ENCODE measurements around the gene ATP2B2.

ATP2B2 gene

DNA sequence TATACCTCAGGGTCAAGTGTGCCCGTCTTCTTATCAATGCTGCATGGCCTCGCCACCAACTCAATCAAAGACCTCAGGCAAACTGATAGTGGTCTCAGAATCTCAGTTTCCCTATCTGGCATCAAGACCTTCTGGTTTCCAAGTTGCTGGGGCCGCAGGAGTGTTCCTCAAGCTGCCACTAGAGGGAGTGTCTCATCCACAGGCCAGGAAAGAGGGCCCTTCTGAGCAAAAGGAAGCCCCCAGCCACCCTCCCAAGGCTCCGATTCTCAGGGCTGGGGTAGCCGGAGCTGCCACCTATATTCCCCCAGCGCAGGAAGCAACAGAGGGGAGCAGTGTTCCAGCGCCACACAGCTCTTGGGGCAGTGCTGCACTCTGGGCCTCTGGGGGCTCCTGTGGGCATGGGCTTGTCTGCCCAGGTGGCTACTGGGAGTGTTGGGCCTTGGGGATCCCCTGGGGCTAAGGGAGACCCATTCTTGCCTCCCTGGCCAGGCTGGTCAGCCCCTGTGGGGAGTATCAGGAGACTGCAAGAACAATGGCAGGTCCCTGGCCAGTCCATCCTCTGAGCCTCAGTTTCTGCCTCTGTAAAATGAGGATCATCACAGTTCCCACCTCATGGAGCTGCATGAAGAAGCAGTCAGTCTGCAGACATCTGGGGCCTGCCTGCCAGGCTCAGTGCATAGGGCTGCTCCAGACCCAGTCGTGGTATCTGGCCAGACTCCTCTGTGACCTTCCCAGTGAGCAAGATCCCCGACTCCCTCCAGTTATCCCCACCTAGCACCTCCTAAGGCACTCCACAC is 161.0 kb downstream of the ATP2B2 start:
- DNase-seq (ENCODE audit: low spot score in 2 of 2): peak; percentile 59 to 69
- ATAC-seq (ENCODE audit: low read depth): peak; percentile 67
- H3K36me3 Mint-ChIP-seq: no peaks in the 10 kb centered on the region
- peaks cover 7% of the 10 kb centered on the region for H3K27me3 Mint-ChIP-seq
- H3K4me3 Mint-ChIP-seq: no peak overlapping the region
- H3K9me3 Mint-ChIP-seq: no peaks in the 10 kb centered on the region
- no peak overlapping the region for H3K27ac Mint-ChIP-seq
- peaks cover 16% of the 10 kb centered on the region for H3K4me1 Mint-ChIP-seq

DNA sequence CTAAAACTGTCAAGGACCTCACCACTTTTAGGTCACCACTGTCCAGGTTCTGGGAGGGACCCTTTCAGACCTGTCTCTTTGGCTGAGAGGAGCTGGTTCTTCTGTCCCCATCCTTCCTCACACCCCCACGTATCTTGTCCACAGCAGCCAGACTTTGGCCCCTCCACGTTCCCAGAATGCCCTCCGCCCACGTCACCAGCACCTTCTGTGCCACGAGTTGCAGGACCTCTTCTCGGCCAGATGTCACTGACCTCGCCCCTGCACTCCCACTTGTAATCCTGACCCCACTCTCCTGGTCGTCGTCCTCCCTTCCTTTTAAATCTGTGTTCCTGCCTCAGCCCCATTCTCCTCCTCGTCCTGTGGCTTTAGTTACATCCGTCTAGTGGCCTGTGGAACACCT is 161.9 kb downstream of the ATP2B2 start:
- no peak overlapping the region for H3K27ac Mint-ChIP-seq
- H3K9me3 Mint-ChIP-seq: no peaks in the 10 kb centered on the region
- peaks cover 7% of the 10 kb centered on the region for H3K27me3 Mint-ChIP-seq
- DNase-seq (ENCODE audit: low spot score in 2 of 2) (no peak), ATAC-seq (ENCODE audit: low read depth) (no peak)
- no peak overlapping the region for H3K4me3 Mint-ChIP-seq
- H3K4me1 Mint-ChIP-seq: peaks cover 16% of the 10 kb centered on the region
- no peaks in the 10 kb centered on the region for H3K36me3 Mint-ChIP-seq

DNA sequence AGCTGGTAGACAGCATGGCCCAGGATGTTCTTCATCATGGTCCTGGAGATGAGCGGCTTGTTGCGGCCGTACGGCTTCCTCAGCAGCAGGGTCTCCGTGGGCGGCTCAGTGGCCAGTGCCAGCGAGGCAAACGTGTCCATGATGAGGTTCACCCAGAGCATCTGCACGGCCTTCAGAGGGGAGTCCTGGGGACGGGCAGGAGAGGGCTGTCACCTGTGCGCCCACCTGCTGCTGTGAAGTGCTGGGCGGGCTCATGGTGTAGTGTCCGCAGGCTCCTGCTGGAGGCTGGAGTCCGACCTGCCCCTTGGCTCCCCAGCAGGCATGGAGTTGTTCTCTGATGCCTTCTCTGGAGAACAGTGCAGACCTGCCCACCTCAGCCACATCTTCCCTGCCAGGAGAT is 162.6 kb downstream of the ATP2B2 start:
- no peaks in the 10 kb centered on the region for H3K9me3 Mint-ChIP-seq
- no peaks in the 10 kb centered on the region for H3K36me3 Mint-ChIP-seq
- no peak for ATAC-seq (ENCODE audit: low read depth)
- DNase-seq (ENCODE audit: low spot score in 2 of 2): no peak
- peaks cover 7% of the 10 kb centered on the region for H3K27me3 Mint-ChIP-seq
- H3K4me3 Mint-ChIP-seq: no peak overlapping the region
- no peak overlapping the region for H3K27ac Mint-ChIP-seq
- peaks cover 19% of the 10 kb centered on the region for H3K4me1 Mint-ChIP-seq

DNA sequence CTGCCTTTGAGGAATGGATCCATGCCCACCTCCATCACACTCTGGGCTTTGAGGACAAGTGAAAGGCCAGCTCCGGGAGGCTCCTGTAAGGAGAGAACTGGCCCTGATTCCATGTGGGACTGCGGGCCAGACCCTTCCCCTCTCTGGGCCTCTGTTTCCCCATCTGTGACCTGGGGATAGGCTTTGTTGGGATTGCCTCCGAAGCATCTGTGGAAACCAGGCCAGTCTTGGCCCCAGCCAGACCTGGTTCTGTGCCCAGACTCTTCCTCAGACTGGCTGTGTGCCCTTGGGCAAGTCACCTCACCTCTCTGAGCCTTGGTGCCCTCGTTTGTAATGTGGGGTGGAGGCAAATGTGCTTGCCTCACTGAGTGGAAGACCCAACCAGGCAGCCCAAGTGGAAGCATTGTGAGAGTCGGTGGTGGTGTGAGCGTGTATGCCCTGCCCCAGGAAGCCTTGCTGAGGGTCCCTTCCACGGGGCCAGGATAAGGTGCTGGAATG is 163.4 kb downstream of the ATP2B2 start:
- Mint-ChIP-seq H3K4me1 (peaks cover 23% of the 10 kb centered on the region), H3K9me3 (no peaks in the 10 kb centered on the region), H3K27me3 (peaks cover 7% of the 10 kb centered on the region), H3K36me3 (no peaks in the 10 kb centered on the region), H3K27ac (no peak overlapping the region), H3K4me3 (no peak overlapping the region)
- DNase-seq (ENCODE audit: low spot score in 2 of 2) (no peak), ATAC-seq (ENCODE audit: low read depth) (no peak)

DNA sequence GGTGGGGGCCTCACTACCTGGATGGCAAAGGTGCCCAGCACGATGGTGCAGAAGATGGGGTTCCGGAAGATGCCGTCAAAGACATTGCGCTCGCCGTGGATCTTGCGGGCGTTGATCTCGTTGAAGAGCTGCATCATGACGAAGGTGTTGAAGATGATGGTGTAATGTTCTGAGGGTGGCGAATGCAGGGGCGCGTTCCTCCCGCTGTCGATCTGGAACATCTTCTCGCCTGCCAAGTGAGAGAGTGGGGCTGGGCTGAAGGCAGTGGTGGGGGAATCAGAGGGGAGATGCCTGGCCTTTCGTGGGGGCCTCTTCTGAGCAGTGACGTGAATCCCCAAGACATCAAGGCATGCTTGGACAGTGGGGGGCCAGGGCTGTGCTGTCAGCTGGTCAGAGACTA is 164.9 kb downstream of the ATP2B2 start:
- peaks cover 18% of the 10 kb centered on the region for H3K4me1 Mint-ChIP-seq
- H3K9me3 Mint-ChIP-seq: no peaks in the 10 kb centered on the region
- no peak for ATAC-seq (ENCODE audit: low read depth)
- peaks cover 7% of the 10 kb centered on the region for H3K27me3 Mint-ChIP-seq
- no peak for DNase-seq (ENCODE audit: low spot score in 2 of 2)
- H3K36me3 Mint-ChIP-seq: no peaks in the 10 kb centered on the region
- H3K27ac Mint-ChIP-seq: no peak overlapping the region
- no peak overlapping the region for H3K4me3 Mint-ChIP-seq

DNA sequence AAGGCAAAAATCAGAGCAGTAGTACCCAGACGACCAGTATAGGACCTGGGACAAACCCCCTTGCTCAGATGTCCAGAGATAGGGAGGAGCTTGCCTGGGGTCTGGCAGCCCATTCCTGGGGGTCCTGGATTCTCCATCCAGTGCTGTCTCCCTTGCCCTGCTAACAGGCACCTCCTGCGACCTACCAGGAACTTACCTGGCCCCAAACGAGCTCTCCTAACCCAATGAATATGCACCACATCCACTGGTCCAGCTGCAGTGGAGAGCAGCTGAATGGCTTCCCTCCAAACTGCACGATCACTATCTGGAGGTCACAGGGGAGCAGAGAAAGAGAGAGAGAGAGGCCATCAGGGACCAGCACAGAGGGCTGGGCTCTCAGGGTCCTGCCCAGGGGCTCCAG is 165.3 kb downstream of the ATP2B2 start:
- no peaks in the 10 kb centered on the region for H3K9me3 Mint-ChIP-seq
- H3K36me3 Mint-ChIP-seq: no peaks in the 10 kb centered on the region
- H3K27me3 Mint-ChIP-seq: peaks cover 7% of the 10 kb centered on the region
- H3K27ac Mint-ChIP-seq: no peak overlapping the region
- no peak overlapping the region for H3K4me3 Mint-ChIP-seq
- DNase-seq (ENCODE audit: low spot score in 2 of 2) (no peak), ATAC-seq (ENCODE audit: low read depth) (no peak)
- peaks cover 20% of the 10 kb centered on the region for H3K4me1 Mint-ChIP-seq

DNA sequence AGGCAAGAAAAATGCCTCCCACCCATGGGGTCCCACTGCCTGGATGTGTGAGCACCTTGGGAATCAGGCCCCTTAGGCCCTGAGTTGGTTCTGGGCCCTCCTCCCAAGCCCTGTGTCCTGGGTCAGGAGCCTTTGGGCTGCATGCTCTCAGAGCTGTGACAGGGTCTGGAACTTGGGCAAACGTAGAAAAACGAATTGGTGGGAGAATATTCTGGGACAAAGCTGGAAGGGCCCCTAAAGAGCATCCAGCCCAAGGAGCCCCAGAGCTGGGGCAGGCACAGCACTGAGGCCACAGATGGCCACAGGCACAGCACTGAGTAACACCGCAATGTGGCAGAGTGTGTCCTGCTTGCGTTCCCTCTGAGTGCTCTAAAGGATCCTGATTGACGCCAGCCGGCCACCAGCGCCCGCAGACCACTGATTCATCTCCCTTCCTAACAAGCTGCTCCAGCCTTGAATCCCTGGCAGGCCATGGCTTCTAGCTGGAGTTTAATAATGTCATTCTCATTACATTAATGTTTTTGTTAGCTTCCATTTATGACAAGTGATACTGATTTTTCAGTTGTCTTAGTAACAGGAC is 165.9 kb downstream of the ATP2B2 start:
- Mint-ChIP-seq H3K27me3 (peaks cover 7% of the 10 kb centered on the region), H3K27ac (no peak overlapping the region), H3K9me3 (no peaks in the 10 kb centered on the region), H3K4me3 (no peak overlapping the region), H3K4me1 (peaks cover 19% of the 10 kb centered on the region), H3K36me3 (no peaks in the 10 kb centered on the region)
- DNase-seq (ENCODE audit: low spot score in 2 of 2) (no peak), ATAC-seq (ENCODE audit: low read depth) (no peak)

DNA sequence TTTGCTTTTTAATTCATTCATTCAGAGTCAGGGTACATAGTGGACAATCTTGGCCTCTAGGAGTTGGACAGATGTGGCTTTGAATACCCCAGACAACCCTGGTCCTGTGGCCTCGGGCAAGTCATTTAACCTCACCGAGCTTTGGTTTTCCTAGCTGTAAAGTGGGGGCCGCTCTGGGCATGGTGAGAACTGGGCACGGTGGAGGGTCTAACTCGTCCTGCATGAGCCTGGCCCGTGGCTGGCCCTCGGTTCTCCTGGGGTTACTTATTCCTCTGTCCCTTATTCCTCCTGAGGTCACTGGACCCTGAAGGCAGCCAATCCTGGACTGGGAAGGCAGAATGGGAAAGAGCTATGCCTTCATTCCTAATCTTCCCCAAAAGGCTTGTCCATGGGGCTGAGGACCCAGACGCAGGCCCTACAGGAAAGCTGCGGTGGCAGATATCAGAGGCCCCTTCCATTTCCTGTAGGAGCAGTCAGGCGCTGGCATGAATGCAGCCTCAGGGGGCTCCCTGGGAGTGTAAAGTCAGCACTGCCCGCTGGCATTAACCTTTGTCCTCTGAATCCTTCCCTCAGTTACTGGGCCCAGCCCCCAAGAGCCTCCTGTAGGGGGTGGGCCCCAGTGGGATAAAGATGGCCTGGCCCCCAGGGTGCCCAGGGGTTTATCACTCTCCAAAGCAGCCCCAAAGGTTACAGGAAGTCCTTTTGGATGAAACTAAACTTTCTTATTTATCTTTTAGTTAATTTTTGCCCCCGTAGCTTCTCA is 166.6 kb downstream of the ATP2B2 start:
- DNase-seq (ENCODE audit: low spot score in 2 of 2) (no peak), ATAC-seq (ENCODE audit: low read depth) (no peak)
- H3K4me1 Mint-ChIP-seq: peaks cover 14% of the 10 kb centered on the region
- peaks cover 3% of the 10 kb centered on the region for H3K27me3 Mint-ChIP-seq
- no peaks in the 10 kb centered on the region for H3K9me3 Mint-ChIP-seq
- no peaks in the 10 kb centered on the region for H3K36me3 Mint-ChIP-seq
- H3K4me3 Mint-ChIP-seq: no peak overlapping the region
- H3K27ac Mint-ChIP-seq: peak overlapping the region; percentile 16

DNA sequence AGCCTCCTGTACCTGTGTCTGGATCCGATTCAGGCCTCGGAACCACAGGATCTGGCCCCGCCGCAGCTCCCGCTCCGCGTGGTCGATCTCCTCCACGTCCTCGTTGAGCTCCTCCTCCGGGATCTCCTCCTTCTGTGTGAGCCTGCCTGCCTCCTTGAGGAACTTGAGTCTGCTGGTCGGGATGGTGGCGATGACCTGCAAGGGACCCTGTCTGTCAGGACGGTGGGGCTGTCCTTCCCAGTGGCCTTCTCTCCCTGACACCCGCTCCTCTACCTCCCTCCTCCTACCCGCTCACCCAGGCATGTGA is 167.3 kb downstream of the ATP2B2 start:
- Mint-ChIP-seq H3K4me3 (no peak overlapping the region), H3K27me3 (no peaks in the 10 kb centered on the region), H3K27ac (peak overlapping the region; percentile 16), H3K9me3 (no peaks in the 10 kb centered on the region), H3K36me3 (no peaks in the 10 kb centered on the region), H3K4me1 (peaks cover 18% of the 10 kb centered on the region)
- ATAC-seq (ENCODE audit: low read depth) (no peak), DNase-seq (ENCODE audit: low spot score in 2 of 2) (no peak)

DNA sequence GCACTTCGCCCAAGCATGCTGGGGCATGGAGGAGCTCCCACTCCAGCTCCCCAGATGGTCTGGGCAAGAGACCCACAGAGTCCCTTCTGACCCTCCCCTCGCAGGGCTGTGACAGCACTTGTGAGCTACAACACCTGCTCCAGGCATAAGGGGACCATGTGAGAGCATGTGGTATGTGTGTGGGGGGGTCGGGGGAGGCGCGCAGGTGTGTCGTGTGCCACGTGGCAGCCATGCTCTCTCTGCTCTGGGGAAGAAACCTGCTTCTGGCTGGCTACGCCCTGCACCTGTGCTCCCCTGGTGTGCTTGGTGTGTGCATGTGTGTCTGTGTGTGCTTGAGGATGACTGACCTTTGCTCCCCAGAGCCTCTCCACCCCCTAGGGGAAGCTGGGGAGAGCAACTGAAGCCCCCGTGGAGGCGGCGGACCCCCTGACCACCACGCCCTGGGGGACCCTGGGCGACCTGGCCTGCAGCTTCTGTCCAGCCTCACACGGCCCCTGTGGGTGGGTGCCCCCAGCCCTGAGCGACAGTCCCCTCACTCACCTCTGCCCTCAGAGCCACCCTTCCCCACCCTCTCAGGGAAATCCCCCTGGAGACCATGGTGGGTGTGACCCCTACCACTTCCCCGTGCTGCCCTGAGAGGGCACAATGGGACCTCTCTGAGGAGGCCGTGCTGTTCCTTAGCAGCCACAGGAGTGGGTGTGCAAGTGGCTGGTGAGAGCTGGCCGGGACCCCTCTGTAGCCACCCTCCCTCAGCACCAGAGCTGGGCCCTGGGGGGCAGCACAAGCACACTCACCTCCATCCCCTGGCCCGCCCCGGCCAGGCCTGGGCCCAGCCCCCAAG is 167.8 kb downstream of the ATP2B2 start:
- ATAC-seq (ENCODE audit: low read depth) (peak; percentile 42), DNase-seq (ENCODE audit: low spot score in 2 of 2) (no peak)
- H3K27me3 Mint-ChIP-seq: no peaks in the 10 kb centered on the region

DNA sequence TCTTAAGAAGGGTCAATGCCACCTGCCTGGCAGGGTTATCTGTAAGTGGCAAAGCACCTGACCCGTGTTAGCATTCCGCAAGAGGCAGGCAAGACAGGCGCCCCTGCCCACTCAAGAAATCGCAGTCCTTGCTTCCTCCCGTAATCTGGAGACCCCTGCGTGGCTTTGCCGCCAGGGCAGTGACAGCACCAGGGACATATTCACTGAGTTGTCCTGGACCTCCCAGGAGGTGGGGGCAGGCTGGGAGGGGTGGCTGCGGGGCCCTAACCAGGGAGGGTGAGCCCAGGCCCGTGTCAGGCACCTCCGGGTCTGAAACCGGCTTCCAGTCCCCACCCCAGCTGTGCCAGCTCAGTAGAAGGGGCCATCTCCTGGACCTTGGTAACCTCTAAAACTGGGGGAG is 168.6 kb downstream of the ATP2B2 start:
- ATAC-seq (ENCODE audit: low read depth): no peak
- Mint-ChIP-seq H3K27me3 (no peaks in the 10 kb centered on the region), H3K36me3 (no peaks in the 10 kb centered on the region), H3K4me1 (peaks cover 29% of the 10 kb centered on the region), H3K4me3 (no peak overlapping the region), H3K9me3 (no peaks in the 10 kb centered on the region), H3K27ac (no peak overlapping the region)
- DNase-seq (ENCODE audit: low spot score in 2 of 2): no peak

More for the DNA sequence above, 167.8 kb downstream of the ATP2B2 start:
- Mint-ChIP-seq H3K4me3 (no peak overlapping the region), H3K9me3 (no peaks in the 10 kb centered on the region), H3K36me3 (no peaks in the 10 kb centered on the region), H3K27ac (no peak overlapping the region), H3K4me1 (peaks cover 24% of the 10 kb centered on the region)

DNA sequence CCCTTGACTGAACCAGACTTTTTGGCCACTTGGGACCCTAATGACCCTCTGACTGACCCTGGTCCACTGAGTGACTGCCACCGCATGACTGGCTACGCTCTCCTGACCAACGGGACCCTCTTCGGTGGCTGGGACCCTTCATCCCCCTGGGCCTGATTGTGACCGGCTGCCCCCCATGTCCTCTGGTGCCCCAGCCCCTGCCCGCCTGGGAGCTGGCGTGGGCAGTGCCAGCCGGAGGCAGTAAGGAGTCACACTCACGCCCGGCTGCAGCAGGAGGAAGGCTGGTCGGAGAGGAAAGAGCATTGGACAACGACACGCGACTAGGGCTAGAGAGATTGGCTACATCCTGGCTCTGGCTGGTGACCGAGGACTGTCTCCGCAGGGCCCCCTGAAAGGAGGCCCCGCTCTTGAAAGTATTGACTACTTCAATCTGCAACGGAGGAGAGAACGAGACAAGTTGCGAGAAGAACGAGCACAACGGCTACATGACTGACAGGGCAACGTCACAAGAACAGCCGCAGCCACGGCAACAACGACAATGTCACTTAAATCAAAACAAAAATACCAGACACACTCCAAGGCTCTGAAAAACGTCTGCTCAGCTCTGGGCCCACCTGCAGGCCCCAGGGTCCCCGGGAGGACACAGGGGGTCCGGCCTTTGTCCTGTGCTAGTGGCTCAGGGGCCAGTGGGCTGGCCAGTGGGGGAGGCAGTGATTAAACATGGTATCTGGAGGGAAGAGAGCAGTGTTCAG is 169.3 kb downstream of the ATP2B2 start:
- no peak overlapping the region for H3K27ac Mint-ChIP-seq
- H3K27me3 Mint-ChIP-seq: no peaks in the 10 kb centered on the region
- DNase-seq (ENCODE audit: low spot score in 2 of 2) (no peak), ATAC-seq (ENCODE audit: low read depth) (no peak)
- H3K36me3 Mint-ChIP-seq: no peaks in the 10 kb centered on the region
- H3K4me1 Mint-ChIP-seq: peaks cover 29% of the 10 kb centered on the region
- no peaks in the 10 kb centered on the region for H3K9me3 Mint-ChIP-seq
- H3K4me3 Mint-ChIP-seq: no peak overlapping the region

DNA sequence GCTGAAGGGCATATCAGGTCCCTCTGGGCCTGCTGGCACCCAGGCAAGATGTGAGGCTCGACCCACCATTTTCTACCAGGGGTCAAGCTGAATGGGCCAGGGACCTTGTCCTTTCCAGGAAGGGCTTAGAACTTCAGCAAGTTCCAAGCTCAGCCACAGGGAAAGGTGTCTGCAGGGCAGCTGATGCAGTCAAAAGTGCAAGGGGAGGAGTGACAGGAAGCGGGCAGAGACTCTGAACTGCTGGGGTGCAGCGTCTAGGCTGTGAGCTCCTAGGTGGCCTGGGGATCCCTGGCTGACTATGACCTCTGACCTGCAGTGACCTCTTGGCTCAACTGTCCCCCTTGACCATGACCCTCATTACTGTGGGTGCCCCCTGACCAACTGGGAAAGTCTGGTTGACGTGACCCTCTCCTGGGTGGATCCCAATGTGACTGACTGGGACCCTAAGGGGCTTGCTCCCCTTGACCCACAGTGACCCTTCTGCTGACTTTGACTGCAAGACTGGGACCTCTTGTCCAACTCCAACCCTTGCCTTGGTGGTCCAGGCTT is 170.1 kb downstream of the ATP2B2 start:
- Mint-ChIP-seq H3K4me1 (peaks cover 29% of the 10 kb centered on the region), H3K27me3 (no peaks in the 10 kb centered on the region), H3K27ac (no peak overlapping the region), H3K9me3 (no peaks in the 10 kb centered on the region), H3K36me3 (no peaks in the 10 kb centered on the region), H3K4me3 (no peak overlapping the region)
- DNase-seq (ENCODE audit: low spot score in 2 of 2) (no peak), ATAC-seq (ENCODE audit: low read depth) (no peak)

Measured in memory B cell (primary cell).